ENCODE measurements around the gene GPR137.

DNA sequence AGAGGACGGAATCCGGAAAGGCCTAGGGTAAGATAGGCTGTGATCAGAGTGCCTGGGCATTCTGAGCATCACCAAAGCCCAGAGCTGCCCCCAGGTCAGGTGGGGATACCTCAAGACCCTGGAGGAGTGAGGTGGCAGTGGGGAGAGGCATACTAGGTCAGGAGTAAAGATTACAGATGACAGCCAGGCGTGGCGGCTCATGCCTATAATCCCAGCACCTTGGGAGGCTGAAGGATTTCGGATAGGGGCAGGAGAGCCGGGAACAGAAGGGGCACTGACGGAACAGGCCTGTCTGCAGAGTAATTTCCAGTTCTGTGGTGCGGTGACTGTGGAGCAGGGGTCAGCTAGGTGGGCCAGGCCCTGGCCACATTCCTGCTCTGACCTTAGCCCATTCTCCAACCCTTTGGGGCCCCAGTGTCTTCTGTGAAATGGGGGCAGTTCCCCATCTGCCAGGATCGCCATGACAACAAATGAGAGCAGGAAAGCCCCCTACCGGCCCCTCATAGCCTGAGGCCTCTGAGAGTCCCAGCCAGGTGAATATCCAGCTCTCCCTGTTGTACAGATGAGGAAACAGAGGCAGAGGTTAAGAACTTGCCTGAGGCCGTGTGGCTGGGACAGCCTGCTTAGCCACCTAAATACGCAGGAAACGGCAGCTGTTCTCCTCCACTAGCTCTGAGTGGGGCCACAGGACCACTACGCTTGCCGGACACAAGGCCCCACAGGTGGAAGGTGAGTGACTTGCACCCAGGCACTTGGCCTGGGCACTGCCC is 10.4 kb upstream of the GPR137 start:
- no peak for TF ChIP-seq EZH2phosphoT487 (IDR thresholded peaks at IDR 0.05; ENCODE audit: borderline replicate concordance, low read length)
- TF ChIP-seq, protein P1, sequence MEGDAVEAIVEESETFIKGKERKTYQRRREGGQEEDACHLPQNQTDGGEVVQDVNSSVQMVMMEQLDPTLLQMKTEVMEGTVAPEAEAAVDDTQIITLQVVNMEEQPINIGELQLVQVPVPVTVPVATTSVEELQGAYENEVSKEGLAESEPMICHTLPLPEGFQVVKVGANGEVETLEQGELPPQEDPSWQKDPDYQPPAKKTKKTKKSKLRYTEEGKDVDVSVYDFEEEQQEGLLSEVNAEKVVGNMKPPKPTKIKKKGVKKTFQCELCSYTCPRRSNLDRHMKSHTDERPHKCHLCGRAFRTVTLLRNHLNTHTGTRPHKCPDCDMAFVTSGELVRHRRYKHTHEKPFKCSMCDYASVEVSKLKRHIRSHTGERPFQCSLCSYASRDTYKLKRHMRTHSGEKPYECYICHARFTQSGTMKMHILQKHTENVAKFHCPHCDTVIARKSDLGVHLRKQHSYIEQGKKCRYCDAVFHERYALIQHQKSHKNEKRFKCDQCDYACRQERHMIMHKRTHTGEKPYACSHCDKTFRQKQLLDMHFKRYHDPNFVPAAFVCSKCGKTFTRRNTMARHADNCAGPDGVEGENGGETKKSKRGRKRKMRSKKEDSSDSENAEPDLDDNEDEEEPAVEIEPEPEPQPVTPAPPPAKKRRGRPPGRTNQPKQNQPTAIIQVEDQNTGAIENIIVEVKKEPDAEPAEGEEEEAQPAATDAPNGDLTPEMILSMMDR (IDR thresholded peaks at IDR 0.05; ENCODE audit: low read depth, low read length, poor library complexity, severe bottlenecking) = no peak
